ENCODE data around the gene RIN2.
"Not testable (repeated sequence)": the region's sequence is repeated elsewhere in the genome, so short reads cannot be mapped to it uniquely, and the experiment has no call there.

Gene RIN2

GRCh38 chr20:19740512-19740911 lies 17.5 kb upstream of the RIN2 start:
- no peak for DNase-seq

GRCh38 chr20:19741924-19742323 lies 16.1 kb upstream of the RIN2 start:
- DNase-seq, result no peak

- no peak for DNase-seq
These were observed 15.0 kb upstream of the RIN2 start for GRCh38 chr20:19742974-19743639.

- no peak for DNase-seq
These were observed 14.4 kb upstream of the RIN2 start for GRCh38 chr20:19743640-19743995.

- no peak for DNase-seq
These were observed 13.0 kb upstream of the RIN2 start for GRCh38 chr20:19745106-19745505.

- no peak for DNase-seq
These were observed 12.5 kb upstream of the RIN2 start for GRCh38 chr20:19745584-19745983.

- DNase-seq, result no peak
These were observed 11.7 kb upstream of the RIN2 start for GRCh38 chr20:19746396-19746795.

- no peak for DNase-seq
These were observed 10.2 kb upstream of the RIN2 start for GRCh38 chr20:19747903-19748302.

- DNase-seq, result no peak
These were observed 9.4 kb upstream of the RIN2 start for GRCh38 chr20:19748681-19749080.

GRCh38 chr20:19749618-19750071 lies 8.4 kb upstream of the RIN2 start:
- DNase-seq, result no peak

GRCh38 chr20:19750101-19750606 lies 7.9 kb upstream of the RIN2 start:
- no peak for DNase-seq

GRCh38 chr20:19750907-19751636 lies 7.0 kb upstream of the RIN2 start:
- DNase-seq, result no peak

- not testable (repeated sequence) for DNase-seq
These were observed 3.9 kb upstream of the RIN2 start for GRCh38 chr20:19754201-19754600.

- no peak for DNase-seq
These were observed 1.1 kb upstream of the RIN2 start for GRCh38 chr20:19756761-19757486.

GRCh38 chr20:19757487-19758132 lies 448 bp upstream of the RIN2 start:
- peak; percentile 5 for DNase-seq

- no peak for DNase-seq
These were observed 658 bp downstream of the RIN2 start for GRCh38 chr20:19758501-19759331.

GRCh38 chr20:19760371-19760721 lies 2.3 kb downstream of the RIN2 start:
- DNase-seq, result no peak

GRCh38 chr20:19761326-19761725 lies 3.3 kb downstream of the RIN2 start:
- no peak for DNase-seq

- no peak for DNase-seq
These were observed 3.8 kb downstream of the RIN2 start for GRCh38 chr20:19761841-19762240.

GRCh38 chr20:19764207-19764606 lies 6.1 kb downstream of the RIN2 start:
- DNase-seq, result no peak

- DNase-seq, result no peak
These were observed 7.2 kb downstream of the RIN2 start for GRCh38 chr20:19765266-19765665.

GRCh38 chr20:19765913-19766312 lies 7.9 kb downstream of the RIN2 start:
- no peak for DNase-seq
